NCI-H748 (cell line): ENCODE measurements around the gene SAP30L.

Source experiments
- DNase-seq: peaks from one replicate; lab custom pipeline; 2025; ENCODE audit not compliant: unreplicated experiment; lab: John Stamatoyannopoulos, UW

Gene SAP30L

DNA sequence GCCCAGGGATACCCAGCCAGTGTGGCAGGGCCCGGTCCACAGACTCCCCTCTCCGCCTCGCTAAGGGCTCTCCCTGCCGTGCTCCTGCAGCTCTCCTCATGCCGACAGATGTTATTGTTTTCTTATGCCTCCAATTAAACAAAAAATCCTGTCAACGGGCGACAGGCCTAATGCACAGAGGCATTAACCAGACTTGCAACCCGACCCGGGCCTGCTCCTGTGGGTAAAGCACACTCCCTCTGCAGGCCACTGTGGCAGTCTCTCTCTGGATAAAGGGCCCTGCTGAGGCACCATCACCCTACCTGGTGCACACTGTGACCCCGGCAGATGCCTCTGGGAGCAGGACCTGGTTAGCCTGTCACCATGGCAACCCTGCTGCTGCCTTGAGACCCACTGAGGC lies 59.8 kb downstream of the SAP30L start:
- peak; percentile 21 for DNase-seq

DNA sequence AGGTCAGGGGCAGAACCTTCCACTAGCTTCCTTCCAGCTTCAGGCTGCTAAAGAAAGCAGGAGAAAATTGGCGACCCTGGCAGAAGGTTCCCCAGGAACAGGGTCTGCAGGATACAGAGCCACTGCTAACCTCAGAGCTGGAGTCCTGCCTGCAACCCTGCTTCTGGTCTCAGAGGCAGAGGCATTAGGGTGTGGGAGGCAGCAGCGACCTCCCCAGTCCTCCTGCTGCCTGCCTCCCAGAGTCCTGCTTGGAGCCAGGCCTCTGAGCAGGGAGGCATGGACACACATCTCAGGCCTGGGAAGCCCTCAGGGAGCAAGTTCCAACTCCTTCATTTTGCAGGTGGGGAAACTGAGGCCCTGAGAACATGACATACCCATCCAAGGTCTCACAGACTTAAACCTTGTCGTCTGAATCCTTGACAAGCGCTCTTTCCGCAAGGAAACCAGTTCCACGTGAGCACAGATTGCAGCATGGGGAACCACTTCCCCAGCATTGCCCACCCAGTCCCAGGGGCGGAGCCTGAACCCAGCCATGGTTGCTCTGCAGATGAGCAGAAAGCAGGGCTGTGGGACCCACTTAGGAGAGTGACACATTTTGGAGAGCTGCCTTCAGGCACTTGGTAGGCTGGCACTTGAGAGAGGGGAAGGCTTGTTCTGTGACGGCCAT lies 60.4 kb downstream of the SAP30L start:
- no peak for DNase-seq

DNA sequence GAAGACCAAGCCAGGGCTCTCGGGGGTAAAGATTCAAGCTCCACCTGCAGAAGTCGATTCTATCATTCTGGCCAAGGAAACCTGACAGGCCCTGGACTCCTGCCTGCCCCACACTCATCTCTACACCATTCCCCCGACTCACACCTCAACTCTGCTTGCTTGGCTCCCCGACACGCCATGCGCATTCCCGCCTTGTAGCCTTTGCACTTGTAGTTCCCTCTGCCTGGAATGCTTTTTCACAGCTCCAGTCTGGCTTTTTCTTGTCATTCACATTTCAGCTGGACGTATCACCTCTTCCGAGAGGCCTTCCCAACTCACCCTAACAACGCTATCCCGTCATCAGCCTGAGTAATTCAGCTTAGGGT lies 60.9 kb downstream of the SAP30L start:
- DNase-seq, result no peak

DNA sequence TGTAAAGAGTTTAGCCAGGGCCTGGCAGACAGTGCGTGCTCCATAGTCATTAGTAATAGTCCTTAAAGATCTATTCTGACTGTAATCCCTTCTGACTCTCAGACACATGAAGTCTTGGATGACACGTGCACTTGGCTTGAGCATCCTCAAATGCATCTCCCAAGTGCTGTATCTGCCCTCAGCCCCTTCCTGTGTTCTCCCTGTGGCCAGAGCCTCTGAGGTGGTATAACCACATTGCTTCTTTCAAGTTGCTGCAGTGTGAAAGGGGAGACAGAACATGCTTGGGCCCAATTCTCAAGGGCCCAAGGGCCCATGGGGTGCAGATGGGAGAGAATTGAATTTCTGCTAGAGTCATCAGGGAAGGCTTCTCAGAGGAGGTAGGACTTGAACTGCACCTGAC lies 62.3 kb downstream of the SAP30L start:
- no peak for DNase-seq

DNA sequence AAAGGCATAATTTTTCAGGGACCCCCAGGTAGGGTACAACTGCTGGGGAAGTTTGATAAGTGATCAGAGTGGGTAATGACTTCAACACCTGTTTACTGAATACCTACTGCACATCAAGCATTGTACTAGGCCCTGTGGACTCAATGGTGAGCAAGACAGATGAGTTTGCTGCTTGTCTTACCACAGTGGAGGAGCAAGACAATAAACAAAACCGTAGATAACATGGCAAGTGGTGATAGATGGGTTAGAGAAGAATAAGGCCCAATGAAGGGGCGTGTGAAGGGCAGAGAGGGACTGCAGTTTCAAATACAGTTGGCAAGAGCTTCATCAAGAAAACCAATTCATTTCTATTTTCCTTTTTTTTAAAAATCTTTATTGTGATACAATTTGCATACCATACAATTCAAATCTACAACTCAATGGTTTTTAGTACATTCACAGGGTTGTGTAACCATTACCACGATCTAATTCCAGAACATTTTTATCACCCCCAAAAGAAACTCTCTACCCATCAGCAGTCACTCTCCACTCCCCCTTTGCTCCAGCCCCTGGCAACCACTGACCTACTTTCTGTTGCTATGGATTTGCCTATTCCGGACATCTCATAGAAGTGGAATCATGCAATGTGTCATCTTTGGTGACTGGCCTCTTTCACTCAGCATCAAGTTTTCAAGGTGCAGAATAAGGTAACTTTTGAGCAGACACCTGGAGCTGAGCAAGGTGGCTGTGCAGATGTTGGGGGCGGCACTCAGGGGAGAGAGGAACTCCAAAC lies 64.2 kb downstream of the SAP30L start:
- no peak for DNase-seq
